Right lobe of liver (tissue), 4 donors: ENCODE data around the gene SPTBN4.

ENCODE experiments used
- POLR2A ChIP-seq: fragments of 450-650 bp; IDR thresholded peaks from one replicate; pipeline ENCODE4 v1.6.1; 2017; ENCODE audit warnings: antibody characterized with exemption, mild to moderate bottlenecking
- TF ChIP-seq, protein P1 (sequence below), 4 donors: fragments of 200-600 bp in 3 of 4; fragments of 450-650 bp in 1 of 4; IDR thresholded peaks; one replicate each; pipeline versions ENCODE4 v1.5.1 to v1.8.0; 2016 to 2022; ENCODE audit warnings: antibody characterized with exemption in 4 of 4, mild to moderate bottlenecking in 2 of 4
- donor health status: DM: no; HTN: no; CAD: no.
- donor health status: DM: no; HTN: no; CAD: no.
- donor health status: DM: no; HTN: yes; CAD: no.

DNA sequence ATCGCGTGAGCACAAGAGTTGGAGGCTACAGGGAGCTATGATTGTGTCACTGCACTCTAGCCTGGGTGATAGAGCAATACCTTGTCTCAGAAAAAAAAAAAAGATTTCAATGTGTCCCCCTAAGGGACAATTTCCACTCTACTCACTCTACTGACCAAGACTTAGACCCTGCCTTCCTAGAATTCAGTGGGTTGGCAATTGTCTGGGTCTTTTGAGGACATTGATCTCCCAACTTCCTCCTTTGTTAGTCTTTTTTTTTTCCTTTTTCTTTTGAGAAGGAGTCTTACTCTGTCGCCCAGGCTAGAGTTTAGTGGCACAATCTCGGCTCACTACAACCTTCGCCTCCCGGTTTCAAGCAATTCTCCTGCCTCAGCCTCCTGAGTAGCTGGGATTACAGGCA lies 2.2 kb downstream of the SPTBN4 start:
- TF ChIP-seq POLR2A, result no peak
- TF ChIP-seq, protein P1, sequence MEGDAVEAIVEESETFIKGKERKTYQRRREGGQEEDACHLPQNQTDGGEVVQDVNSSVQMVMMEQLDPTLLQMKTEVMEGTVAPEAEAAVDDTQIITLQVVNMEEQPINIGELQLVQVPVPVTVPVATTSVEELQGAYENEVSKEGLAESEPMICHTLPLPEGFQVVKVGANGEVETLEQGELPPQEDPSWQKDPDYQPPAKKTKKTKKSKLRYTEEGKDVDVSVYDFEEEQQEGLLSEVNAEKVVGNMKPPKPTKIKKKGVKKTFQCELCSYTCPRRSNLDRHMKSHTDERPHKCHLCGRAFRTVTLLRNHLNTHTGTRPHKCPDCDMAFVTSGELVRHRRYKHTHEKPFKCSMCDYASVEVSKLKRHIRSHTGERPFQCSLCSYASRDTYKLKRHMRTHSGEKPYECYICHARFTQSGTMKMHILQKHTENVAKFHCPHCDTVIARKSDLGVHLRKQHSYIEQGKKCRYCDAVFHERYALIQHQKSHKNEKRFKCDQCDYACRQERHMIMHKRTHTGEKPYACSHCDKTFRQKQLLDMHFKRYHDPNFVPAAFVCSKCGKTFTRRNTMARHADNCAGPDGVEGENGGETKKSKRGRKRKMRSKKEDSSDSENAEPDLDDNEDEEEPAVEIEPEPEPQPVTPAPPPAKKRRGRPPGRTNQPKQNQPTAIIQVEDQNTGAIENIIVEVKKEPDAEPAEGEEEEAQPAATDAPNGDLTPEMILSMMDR (IDR thresholded peaks at IDR 0.05), result no peak
